Measurements from ENCODE around the gene NAGK.
"Not testable (repeated sequence)": the region's sequence is repeated elsewhere in the genome, so short reads cannot be mapped to it uniquely, and the experiment has no call there.

NAGK gene

GRCh38 chr2:71068218-71069035, at the start of gene NAGK:
Gene NAGK, plus strand, starts transcription at chr2:71068648. Its CDS starts 36 bp downstream, at chr2:71068684.
- DNase-seq = peak; percentile 84 to 92

- DNase-seq = not testable (repeated sequence)
Measured at GRCh38 chr2:71019989-71020388, 48.5 kb upstream of the NAGK start.

GRCh38 chr2:71021394-71021793, 47.1 kb upstream of the NAGK start:
- DNase-seq = not testable (repeated sequence)

GRCh38 chr2:71023553-71024243, 44.8 kb upstream of the NAGK start:
- DNase-seq = not testable (repeated sequence)

GRCh38 chr2:71036296-71036695, 32.2 kb upstream of the NAGK start:
- not testable (repeated sequence) for DNase-seq

- DNase-seq = no peak
Measured at GRCh38 chr2:71042287-71042686, 26.2 kb upstream of the NAGK start.

- DNase-seq = no peak
Measured at GRCh38 chr2:71043531-71044407, 24.7 kb upstream of the NAGK start.

- no peak for DNase-seq
Measured at GRCh38 chr2:71045151-71045550, 23.3 kb upstream of the NAGK start.

- DNase-seq = no peak
Measured at GRCh38 chr2:71045865-71046548, 22.4 kb upstream of the NAGK start.

- no peak for DNase-seq
Measured at GRCh38 chr2:71048096-71048495, 20.4 kb upstream of the NAGK start.

- DNase-seq = not testable (repeated sequence)
Measured at GRCh38 chr2:71049704-71050360, 18.6 kb upstream of the NAGK start.

GRCh38 chr2:71055206-71055740, 13.2 kb upstream of the NAGK start:
- DNase-seq = not testable (repeated sequence)

- DNase-seq = no peak
Measured at GRCh38 chr2:71060211-71060610, 8.2 kb upstream of the NAGK start.

- DNase-seq = no peak
Measured at GRCh38 chr2:71060871-71061270, 7.6 kb upstream of the NAGK start.

- no peak for DNase-seq
Measured at GRCh38 chr2:71063216-71063615, 5.2 kb upstream of the NAGK start.

- no peak for DNase-seq
Measured at GRCh38 chr2:71064110-71064611, 4.3 kb upstream of the NAGK start.

GRCh38 chr2:71064754-71065621, 3.5 kb upstream of the NAGK start:
- no peak for DNase-seq

GRCh38 chr2:71066856-71067255, 1.6 kb upstream of the NAGK start:
- DNase-seq = no peak

GRCh38 chr2:71067567-71068217, 756 bp upstream of the NAGK start:
- no peak for DNase-seq

GRCh38 chr2:71069376-71069775, 928 bp downstream of the NAGK start:
- no peak for DNase-seq

All from SW 1271 (cell line).